Left ventricle myocardium inferior (tissue), 1 donor: ENCODE data around the gene PPP1R12A. TPM values are rescaled to one million over a fixed set of nuclear protein-coding genes. Genes with fewer than 3 reads are reported as not detected.
"Not testable (repeated sequence)": the region's sequence is repeated elsewhere in the genome, so short reads cannot be mapped to it uniquely, and the experiment has no call there.

Experiments
- DNase-seq: peaks from one replicate; pipeline ENCODE4 v3.0.0-alpha.2; 2020
- H3K27ac ChIP-seq: fragments of 200-600 bp; replicated peaks from 2 replicates; pipeline ENCODE4 v1.8.0; 2021
- H3K27me3 ChIP-seq: fragments of 200-600 bp; 2 replicates; pipeline ENCODE4 v1.8.0; 2021; ENCODE audit warnings: low read depth
- H3K36me3 ChIP-seq: fragments of 200-600 bp; 2 replicates; pipeline ENCODE4 v1.8.0; 2021
- H3K4me1 ChIP-seq: fragments of 200-600 bp; 2 replicates; pipeline ENCODE4 v1.8.0; 2021
- H3K4me3 ChIP-seq: fragments of 200-600 bp; 2 replicates; pipeline ENCODE4 v1.8.0; 2021; ENCODE audit warnings: mild to moderate bottlenecking, moderate library complexity
- H3K9me3 ChIP-seq: fragments of 200-600 bp; replicated peaks from 2 replicates; pipeline ENCODE4 v1.8.0; 2021
- intact Hi-C: fragments of 100-400 bp; cut with micrococcal nuclease; formaldehyde crosslinking; loops from one replicate; pipeline ENCODE4 v1.11.0; 2022
- long read RNA-seq: library from polyadenylated mRNA; unstranded; transcript quantifications from one replicate; pipeline ENCODE4 v2.0.0, GENCODE V29; 2021
- total RNA-seq: library from RNA; stranded (reverse); fragmentation: NEBNext Ultra II Directional; extraction: Animal tissue kit (Norgen Biotek cat#: 25700); gene quantifications from one replicate; pipeline ENCODE4 v1.2.1, GENCODE V29; 2021
- TF ChIP-seq, protein P1 (sequence below): fragments of 200-600 bp; IDR thresholded peaks from 2 replicates; pipeline ENCODE4 v1.8.0; 2021; ENCODE audit warnings: antibody characterized with exemption, mild to moderate bottlenecking, borderline replicate concordance
- donor health status: DM: no; HTN: yes; CAD: no; lungs with severe emphysema.

The PPP1R12A gene
- 42.8 TPM for total RNA-seq
- long read RNA-seq, partial matches to known transcripts: 8 of 30 reads
- long read RNA-seq, other reads (novel, unspliced or antisense): 22 of 30 reads

DNA sequence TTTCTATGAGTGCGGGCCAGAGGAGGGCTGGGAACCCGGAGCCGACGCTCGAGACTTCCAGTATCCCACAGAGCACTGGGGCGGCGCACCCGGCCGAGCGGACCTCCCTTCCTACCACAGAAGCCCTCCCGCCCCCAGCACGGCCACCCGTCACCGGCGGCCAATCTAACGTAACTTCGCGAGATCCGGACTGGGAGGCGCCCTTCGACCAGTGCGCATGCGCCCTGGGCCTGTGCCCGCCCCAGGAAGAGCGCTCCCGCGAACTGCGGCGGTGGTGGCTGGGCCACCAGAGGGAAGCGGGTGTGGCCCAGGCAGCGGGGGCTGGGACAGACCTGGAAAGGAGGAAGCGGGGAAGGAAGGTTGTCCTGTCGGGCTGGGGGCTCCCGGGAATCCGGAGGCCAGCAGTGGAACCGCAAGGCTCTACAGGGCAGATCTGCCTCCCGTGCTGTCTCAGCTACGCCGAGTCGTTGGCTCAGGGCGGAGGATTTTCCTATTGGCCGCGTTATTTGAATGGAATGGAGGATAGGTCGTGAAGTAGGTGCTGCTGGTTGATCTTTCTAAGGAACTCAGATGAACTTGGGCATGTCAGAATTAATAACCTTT, at the start of gene PPP1R12A:
PPP1R12A (minus strand) TSS at position 77 of the 603 bp plus-strand sequence. CDS start 166 bp downstream, outside the sequence.
- Histone ChIP-seq H3K27me3 (no peaks in the 10 kb centered on the region), H3K4me1 (peaks cover 70% of the 10 kb centered on the region), H3K27ac (peak within 1 kb of the TSS; percentile 96), H3K36me3 (no peaks in the 10 kb centered on the region), H3K9me3 (no peaks in the 10 kb centered on the region), H3K4me3 (peak within 1 kb of the TSS; percentile 92)
- DNase-seq: peak; percentile 98
- intact Hi-C loops: loop anchor here (10.0 kb wide), 2 partner anchors 120 to 250 kb away; no protein-coding TSS in a partner anchor
- TF ChIP-seq, protein P1, sequence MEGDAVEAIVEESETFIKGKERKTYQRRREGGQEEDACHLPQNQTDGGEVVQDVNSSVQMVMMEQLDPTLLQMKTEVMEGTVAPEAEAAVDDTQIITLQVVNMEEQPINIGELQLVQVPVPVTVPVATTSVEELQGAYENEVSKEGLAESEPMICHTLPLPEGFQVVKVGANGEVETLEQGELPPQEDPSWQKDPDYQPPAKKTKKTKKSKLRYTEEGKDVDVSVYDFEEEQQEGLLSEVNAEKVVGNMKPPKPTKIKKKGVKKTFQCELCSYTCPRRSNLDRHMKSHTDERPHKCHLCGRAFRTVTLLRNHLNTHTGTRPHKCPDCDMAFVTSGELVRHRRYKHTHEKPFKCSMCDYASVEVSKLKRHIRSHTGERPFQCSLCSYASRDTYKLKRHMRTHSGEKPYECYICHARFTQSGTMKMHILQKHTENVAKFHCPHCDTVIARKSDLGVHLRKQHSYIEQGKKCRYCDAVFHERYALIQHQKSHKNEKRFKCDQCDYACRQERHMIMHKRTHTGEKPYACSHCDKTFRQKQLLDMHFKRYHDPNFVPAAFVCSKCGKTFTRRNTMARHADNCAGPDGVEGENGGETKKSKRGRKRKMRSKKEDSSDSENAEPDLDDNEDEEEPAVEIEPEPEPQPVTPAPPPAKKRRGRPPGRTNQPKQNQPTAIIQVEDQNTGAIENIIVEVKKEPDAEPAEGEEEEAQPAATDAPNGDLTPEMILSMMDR: peak; percentile 45

DNA sequence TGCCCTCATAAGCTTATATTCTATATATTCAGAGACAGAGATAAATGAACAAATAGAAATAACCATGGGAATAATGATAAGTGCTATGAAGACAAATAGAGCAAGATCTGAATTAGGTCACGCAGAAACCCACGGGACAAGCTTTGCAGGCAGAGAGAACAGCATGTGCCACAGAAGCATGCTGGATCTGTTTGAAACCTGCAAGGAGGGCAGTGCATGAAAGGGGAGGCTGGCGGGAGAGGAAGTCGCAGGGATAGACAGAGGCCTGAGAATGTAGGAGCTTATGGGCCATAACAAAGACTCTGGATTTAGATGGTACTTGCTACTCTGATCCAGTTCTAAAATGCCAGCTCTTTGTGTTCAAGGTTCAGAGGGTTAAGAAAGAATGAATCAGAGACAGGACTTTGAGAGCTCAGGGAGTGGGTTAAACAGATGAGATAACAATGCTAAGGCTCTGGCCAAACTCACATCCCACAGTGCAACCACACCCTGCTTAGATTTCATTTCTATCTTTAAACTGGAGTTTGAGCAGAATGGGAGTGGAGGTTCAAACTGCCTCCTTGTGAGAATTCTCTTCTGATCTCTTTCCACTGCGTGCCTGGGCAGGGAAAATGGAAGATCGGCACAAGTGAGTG, 49.2 kb upstream of the PPP1R12A start:
- H3K36me3 ChIP-seq: no peaks in the 10 kb centered on the region
- no peaks in the 10 kb centered on the region for H3K27me3 ChIP-seq
- DNase-seq: no peak
- H3K4me3 ChIP-seq: no peak overlapping the region
- no peaks in the 10 kb centered on the region for H3K9me3 ChIP-seq
- intact Hi-C loops: no loop called here
- H3K27ac ChIP-seq: no peak overlapping the region
- H3K4me1 ChIP-seq: peaks cover 6% of the 10 kb centered on the region
- TF ChIP-seq, protein P1: no peak

DNA sequence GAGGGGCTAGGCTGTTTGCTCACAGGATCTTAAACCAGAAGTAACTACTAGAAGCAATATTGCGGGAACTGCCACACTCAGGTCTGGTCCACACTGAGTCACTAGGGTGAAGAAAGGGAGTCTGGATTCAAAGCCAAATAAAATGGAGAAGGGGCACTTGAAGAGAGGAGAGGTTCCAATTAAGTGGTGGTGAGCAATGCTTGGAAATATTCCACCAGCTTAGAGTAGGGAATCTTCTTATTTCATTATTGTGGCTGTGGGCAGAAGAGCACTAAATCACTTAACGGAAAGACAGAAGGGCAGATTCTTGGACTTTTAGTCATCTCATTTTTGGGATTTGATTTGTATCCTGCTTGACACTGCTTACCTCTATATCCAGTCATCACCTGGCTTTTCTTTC, 48.6 kb upstream of the PPP1R12A start:
- TF ChIP-seq, protein P1: no peak
- intact Hi-C loops: no loop called here
- Histone ChIP-seq H3K27ac (no peak overlapping the region), H3K9me3 (no peaks in the 10 kb centered on the region), H3K36me3 (no peaks in the 10 kb centered on the region), H3K4me1 (peaks cover 6% of the 10 kb centered on the region), H3K27me3 (no peaks in the 10 kb centered on the region), H3K4me3 (no peak overlapping the region)
- DNase-seq: no peak

DNA sequence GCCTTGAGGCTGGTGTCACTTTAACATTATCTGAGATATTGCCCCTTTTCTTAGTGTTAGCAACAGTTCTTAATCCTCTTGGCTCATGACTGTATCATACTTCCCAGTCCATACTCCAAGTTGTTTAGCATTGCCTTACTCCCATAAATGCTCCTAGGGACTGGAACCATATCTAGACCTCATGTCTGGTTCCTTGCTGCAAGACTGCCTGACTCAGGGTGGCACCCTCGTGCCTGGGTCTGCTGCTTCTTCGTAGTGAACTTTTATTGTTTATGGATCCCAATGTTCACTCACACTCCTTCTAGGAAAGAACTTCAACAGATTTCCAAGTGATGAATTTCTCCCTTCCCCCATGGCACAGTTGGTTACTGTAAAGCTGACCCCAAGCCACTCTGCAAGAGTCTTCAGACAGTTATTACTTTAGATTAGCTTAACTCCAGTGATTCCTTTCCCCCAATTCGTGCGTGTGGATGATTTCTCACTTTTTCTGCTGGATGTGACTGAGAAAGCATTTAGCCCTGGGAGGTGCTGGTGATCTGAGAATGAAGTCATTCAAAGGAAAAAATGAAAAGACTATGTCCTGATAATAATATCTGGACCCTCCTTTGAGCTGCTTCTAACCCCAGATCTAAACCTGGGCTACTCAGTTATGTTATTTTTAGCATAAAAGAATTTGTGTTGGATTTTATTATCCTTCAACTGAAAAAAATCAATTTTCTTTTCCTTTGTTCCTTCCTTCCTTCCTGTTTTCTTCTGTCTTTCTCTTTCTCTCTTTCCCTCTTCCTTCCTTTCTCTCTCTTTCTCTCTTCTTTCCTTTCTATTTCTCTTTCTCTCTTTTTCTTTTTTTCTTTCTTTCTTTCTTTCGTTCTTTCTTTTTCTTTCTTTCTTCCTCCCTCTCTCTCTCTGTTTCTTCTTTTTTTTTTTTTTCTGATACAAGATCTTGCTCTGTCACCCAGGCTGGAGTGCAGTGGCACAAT, 47.5 kb upstream of the PPP1R12A start:
- DNase-seq: no peak
- Histone ChIP-seq H3K4me1 (peaks cover 6% of the 10 kb centered on the region), H3K9me3 (no peaks in the 10 kb centered on the region), H3K4me3 (no peak overlapping the region), H3K36me3 (no peaks in the 10 kb centered on the region), H3K27ac (no peak overlapping the region), H3K27me3 (no peaks in the 10 kb centered on the region)
- intact Hi-C loops: no loop called here
- TF ChIP-seq, protein P1: no peak

DNA sequence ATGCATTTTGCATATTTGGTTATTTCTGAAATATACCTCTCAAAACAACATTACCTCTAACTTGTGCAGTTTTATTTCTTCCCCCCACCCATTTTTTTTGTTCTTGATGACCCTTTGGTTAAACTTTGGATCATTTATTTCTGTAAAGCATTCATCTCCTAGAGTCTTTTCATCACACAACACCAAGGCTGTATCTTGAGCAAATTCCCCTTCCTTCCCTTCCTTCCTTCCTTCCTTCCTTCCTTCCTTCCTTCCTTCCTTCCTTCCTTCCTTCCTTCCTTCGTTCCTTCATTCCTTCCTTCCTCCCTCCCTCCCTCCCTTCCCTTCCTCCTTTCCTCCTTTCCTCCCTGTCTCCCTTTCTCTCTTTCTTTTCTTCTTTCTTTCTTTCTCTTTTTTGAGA, 43.8 kb upstream of the PPP1R12A start:
- Histone ChIP-seq H3K36me3 (no peaks in the 10 kb centered on the region), H3K4me3 (no peak overlapping the region), H3K27ac (no peak overlapping the region), H3K9me3 (no peaks in the 10 kb centered on the region), H3K27me3 (no peaks in the 10 kb centered on the region), H3K4me1 (no peaks in the 10 kb centered on the region)
- TF ChIP-seq, protein P1: no peak
- DNase-seq: no peak
- intact Hi-C loops: no loop called here

DNA sequence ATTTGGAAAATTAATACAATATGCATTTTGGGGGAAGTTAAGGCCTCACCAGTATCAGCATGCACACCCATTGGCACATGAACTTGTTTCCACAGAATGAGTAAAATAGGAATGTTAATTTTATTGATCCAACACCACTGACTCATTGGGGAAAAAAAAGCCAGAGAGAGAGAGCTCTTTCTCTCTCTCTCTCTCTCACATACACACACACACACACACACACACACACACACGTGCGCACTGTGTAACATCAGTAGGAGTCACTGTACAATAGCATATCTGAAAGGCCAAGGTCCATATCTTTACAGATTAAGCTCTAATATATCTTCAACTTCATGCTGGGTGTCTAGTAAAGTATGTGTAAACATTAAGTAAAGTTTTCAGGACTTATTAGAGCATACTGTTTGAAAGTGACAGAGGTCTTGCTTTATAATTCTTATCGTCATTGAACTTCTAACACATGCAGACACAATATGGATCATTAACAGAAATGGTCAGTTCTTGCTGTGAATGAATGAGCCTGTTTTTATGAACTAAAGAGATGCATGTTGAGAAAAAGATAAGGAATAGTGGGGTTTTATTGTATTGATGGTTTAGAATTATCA, 43.1 kb upstream of the PPP1R12A start:
- H3K27ac ChIP-seq, H3K9me3 ChIP-seq, DNase-seq, intact Hi-C loops, H3K4me3 ChIP-seq, H3K27me3 ChIP-seq, H3K36me3 ChIP-seq, H3K4me1 ChIP-seq: not testable (repeated sequence)
